ENCODE measurements around the gene ZBED6. TPM values are rescaled to one million over a fixed set of nuclear protein-coding genes. Genes with fewer than 3 reads are reported as not detected.

Gene ZBED6
- polyA plus RNA-seq, 1 of the 3 experiments (the other 2 are of a cell fraction) = 2.5 TPM

DNA sequence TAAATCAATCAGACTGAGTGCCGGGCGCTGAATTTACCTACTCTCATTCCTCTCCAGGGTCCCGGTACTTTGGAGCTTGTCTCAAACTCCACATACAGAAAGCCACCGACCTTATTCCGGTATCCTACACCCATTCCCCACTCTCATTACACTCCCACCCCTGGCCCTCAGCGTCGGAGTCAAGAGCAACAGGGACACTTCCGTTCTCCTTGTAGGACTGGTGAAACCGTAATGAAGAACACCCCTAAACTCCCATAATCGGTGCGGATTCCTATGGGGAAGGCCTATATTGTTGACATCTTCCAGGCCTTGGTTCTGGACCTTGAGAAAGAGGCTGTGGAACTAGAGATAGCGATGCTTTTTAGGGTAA lies 798 bp downstream of the ZBED6 start:
- ChIA-PET CTCF (interaction anchor here (0.6 to 1.0 kb wide), 2 partner anchors 10 to 94 kb away, joined by 4 read pairs; no protein-coding TSS in a partner anchor), POLR2A (no interaction called here)
- H3K27me3 ChIP-seq (ENCODE audit: insufficient read depth) = no peaks in the 10 kb centered on the region
- peak overlapping the region; percentile 96 to 97 for H3K27ac ChIP-seq (ENCODE audit: low read depth in 2 of 2, low read length in 1 of 2)
- peaks cover 11% of the 10 kb centered on the region for H3F3A ChIP-seq (replicated peaks; ENCODE audit: insufficient read depth)
- H3K79me2 ChIP-seq (ENCODE audit: insufficient read depth) = peaks cover 53% of the 10 kb centered on the region
- WGBS (ENCODE audit: low lambda C conversion rate) = 0% methylated on average over 12 of the region's 12 CpGs
- TF ChIP-seq GABPA (IDR thresholded peaks at IDR 0.05; ENCODE audit: low read depth) (peak; percentile 34; the same call in 1 of the 2 replicates), TAF1 (IDR thresholded peaks at IDR 0.05; ENCODE audit: borderline replicate concordance, low read depth, low read length) (no peak)
- H2AFZ ChIP-seq (ENCODE audit: low read depth) = peak overlapping the region; percentile 27; the same call in 1 of the 2 replicates
- DNase-seq = peak; percentile 21
- peaks cover 21 to 33% of the 10 kb centered on the region in 2 experiments; a peak in 3 of 4 replicates for H3K4me1 ChIP-seq (ENCODE audit: control insufficient read depth in 1 of 2, insufficient read depth in 2 of 2, low read depth in 1 of 2, low read length in 1 of 2)
- peaks cover 36 to 40% of the 10 kb centered on the region in 2 experiments for H3K36me3 ChIP-seq (replicated peaks in 1 of 2; ENCODE audit: control insufficient read depth in 1 of 2, insufficient read depth in 2 of 2, low read length in 1 of 2)
- H3K9me2 ChIP-seq = no peaks in the 10 kb centered on the region
- peak overlapping the region; percentile 69 to 93 for H3K4me3 ChIP-seq (ENCODE audit: low read depth in 2 of 2, low read length in 1 of 2)
- peaks cover 49% of the 10 kb centered on the region for H4K20me1 ChIP-seq (ENCODE audit: insufficient read depth)
- no peaks in the 10 kb centered on the region for H3K9me3 ChIP-seq
- peak overlapping the region; percentile 95 for H3K4me2 ChIP-seq
- H3K9ac ChIP-seq = peak overlapping the region; percentile 97

DNA sequence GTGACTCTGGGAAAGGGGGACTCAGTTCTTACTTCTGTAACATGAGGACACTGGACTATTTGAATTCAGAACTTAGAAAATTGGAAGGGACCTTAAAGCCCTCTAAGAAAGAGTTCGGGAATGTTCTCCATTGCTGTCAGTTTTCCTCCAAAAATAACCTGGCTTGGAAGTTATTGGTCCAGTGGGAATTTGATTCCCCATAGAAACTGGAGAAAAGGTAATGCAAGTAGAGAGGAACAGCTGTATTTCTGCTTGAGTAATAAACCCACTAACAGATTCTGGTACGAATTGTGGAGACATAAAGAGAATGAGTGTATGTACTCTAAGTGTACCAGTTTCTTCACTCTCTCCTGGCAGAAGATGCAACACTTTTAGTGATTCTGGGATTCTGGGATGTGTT lies 1.8 kb downstream of the ZBED6 start:
- Histone ChIP-seq H3K4me3 (ENCODE audit: low read depth in 2 of 2, low read length in 1 of 2) (peak overlapping the region; percentile 69 to 93), H3K27me3 (ENCODE audit: insufficient read depth) (no peaks in the 10 kb centered on the region), H3K9me2 (no peaks in the 10 kb centered on the region), H3K79me2 (ENCODE audit: insufficient read depth) (peaks cover 63% of the 10 kb centered on the region), H3F3A (replicated peaks; ENCODE audit: insufficient read depth) (peaks cover 9% of the 10 kb centered on the region), H3K9me3 (no peaks in the 10 kb centered on the region), H3K4me1 (ENCODE audit: control insufficient read depth in 1 of 2, insufficient read depth in 2 of 2, low read depth in 1 of 2, low read length in 1 of 2) (peaks cover 21 to 33% of the 10 kb centered on the region in 2 experiments; a peak in 3 of 4 replicates), H2AFZ (ENCODE audit: low read depth) (no peak overlapping the region), H3K4me2 (peak overlapping the region; percentile 95), H4K20me1 (ENCODE audit: insufficient read depth) (peaks cover 59% of the 10 kb centered on the region), H3K9ac (no peak overlapping the region), H3K36me3 (replicated peaks in 1 of 2; ENCODE audit: control insufficient read depth in 1 of 2, insufficient read depth in 2 of 2, low read length in 1 of 2) (peaks cover 41 to 42% of the 10 kb centered on the region in 2 experiments), H3K27ac (ENCODE audit: low read depth in 2 of 2, low read length in 1 of 2) (peak overlapping the region in 1 of 2 experiments; percentile 97; a peak in 1 of 4 replicates)
- no peak for TF ChIP-seq MXI1 (IDR thresholded peaks at IDR 0.05; ENCODE audit: low read depth, low read length)
- ChIA-PET CTCF (interaction anchor here (0.8 to 1.0 kb wide), 2 partner anchors 12 to 95 kb away, joined by 3 to 4 read pairs; no protein-coding TSS in a partner anchor), POLR2A (no interaction called here)
- DNase-seq = no peak
- WGBS (ENCODE audit: low lambda C conversion rate) = 100% methylated on average over 2 of the region's 2 CpGs

DNA sequence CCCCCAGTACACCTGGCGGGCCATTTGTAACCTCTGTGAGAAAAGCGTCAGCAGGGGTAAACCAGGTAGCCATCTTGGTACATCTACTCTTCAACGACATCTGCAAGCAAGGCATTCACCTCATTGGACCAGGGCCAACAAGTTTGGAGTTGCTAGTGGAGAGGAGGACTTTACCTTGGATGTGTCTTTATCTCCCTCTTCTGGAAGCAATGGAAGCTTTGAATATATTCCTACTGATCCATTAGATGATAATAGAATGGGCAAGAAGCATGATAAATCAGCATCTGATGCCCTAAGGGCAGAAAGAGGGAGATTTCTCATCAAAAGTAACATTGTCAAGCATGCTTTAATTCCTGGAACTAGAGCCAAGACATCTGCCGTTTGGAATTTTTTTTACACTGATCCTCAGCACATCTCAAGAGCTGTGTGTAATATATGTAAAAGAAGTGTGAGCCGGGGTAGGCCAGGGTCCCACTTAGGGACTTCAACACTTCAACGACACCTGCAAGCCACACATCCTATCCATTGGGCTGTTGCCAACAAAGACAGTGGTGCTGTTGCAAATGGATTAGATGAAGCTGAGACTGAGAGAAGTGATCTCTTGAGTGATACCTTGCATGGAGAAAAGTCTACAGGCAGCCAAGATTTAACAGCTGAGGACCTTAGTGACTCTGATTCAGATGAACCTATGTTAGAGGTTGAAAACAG lies 2.7 kb downstream of the ZBED6 start:
- TF ChIP-seq MEF2A (IDR thresholded peaks at IDR 0.05; ENCODE audit: borderline replicate concordance, low read depth) (no peak), FOXM1 (IDR thresholded peaks at IDR 0.05; ENCODE audit: low read depth) (no peak), NFIC (IDR thresholded peaks at IDR 0.05; ENCODE audit: borderline replicate concordance) (no peak; the same call in 1 of the 2 replicates), SMC3 (IDR thresholded peaks at IDR 0.05; ENCODE audit: low read depth, low read length) (no peak), ELF1 (IDR thresholded peaks at IDR 0.05) (no peak), RFX5 (IDR thresholded peaks at IDR 0.05; ENCODE audit: low read length) (no peak), SIN3A (IDR thresholded peaks at IDR 0.05; ENCODE audit: borderline replicate concordance, low read depth, low read length) (no peak), TEAD4 (IDR thresholded peaks at IDR 0.05; ENCODE audit: borderline replicate concordance, insufficient read depth) (no peak)
- TF ChIP-seq, protein P1, sequence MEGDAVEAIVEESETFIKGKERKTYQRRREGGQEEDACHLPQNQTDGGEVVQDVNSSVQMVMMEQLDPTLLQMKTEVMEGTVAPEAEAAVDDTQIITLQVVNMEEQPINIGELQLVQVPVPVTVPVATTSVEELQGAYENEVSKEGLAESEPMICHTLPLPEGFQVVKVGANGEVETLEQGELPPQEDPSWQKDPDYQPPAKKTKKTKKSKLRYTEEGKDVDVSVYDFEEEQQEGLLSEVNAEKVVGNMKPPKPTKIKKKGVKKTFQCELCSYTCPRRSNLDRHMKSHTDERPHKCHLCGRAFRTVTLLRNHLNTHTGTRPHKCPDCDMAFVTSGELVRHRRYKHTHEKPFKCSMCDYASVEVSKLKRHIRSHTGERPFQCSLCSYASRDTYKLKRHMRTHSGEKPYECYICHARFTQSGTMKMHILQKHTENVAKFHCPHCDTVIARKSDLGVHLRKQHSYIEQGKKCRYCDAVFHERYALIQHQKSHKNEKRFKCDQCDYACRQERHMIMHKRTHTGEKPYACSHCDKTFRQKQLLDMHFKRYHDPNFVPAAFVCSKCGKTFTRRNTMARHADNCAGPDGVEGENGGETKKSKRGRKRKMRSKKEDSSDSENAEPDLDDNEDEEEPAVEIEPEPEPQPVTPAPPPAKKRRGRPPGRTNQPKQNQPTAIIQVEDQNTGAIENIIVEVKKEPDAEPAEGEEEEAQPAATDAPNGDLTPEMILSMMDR (IDR thresholded peaks at IDR 0.05) = no peak; the same call in 1 of the 2 replicates
- TF ChIP-seq, protein P2, sequence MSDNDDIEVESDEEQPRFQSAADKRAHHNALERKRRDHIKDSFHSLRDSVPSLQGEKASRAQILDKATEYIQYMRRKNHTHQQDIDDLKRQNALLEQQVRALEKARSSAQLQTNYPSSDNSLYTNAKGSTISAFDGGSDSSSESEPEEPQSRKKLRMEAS (IDR thresholded peaks at IDR 0.05; ENCODE audit: low read depth) = no peak
- peaks cover 68% of the 10 kb centered on the region for H4K20me1 ChIP-seq (ENCODE audit: insufficient read depth)
- H3K27me3 ChIP-seq (ENCODE audit: insufficient read depth) = no peaks in the 10 kb centered on the region
- DNase-seq = no peak
- no peak overlapping the region for H3K9ac ChIP-seq
- H3K79me2 ChIP-seq (ENCODE audit: insufficient read depth) = peaks cover 72% of the 10 kb centered on the region
- no peaks in the 10 kb centered on the region for H3K9me2 ChIP-seq
- H3K4me1 ChIP-seq (ENCODE audit: control insufficient read depth in 1 of 2, insufficient read depth in 2 of 2, low read depth in 1 of 2, low read length in 1 of 2) = peaks cover 21 to 33% of the 10 kb centered on the region in 2 experiments; a peak in 3 of 4 replicates
- no peaks in the 10 kb centered on the region for H3K9me3 ChIP-seq
- H3K27ac ChIP-seq (ENCODE audit: low read depth in 2 of 2, low read length in 1 of 2) = no peak overlapping the region; a peak in 1 of 4 replicates
- no peak overlapping the region for H2AFZ ChIP-seq (ENCODE audit: low read depth)
- CTCF ChIA-PET = no interaction called here
- H3K4me2 ChIP-seq = peak overlapping the region; percentile 95; the same call in 1 of the 2 replicates
- 80% methylated on average over 5 of the region's 6 CpGs for WGBS (ENCODE audit: low lambda C conversion rate)
- POLR2A ChIA-PET = no interaction called here
- peaks cover 45 to 50% of the 10 kb centered on the region in 2 experiments for H3K36me3 ChIP-seq (replicated peaks in 1 of 2; ENCODE audit: control insufficient read depth in 1 of 2, insufficient read depth in 2 of 2, low read length in 1 of 2)
- H3K4me3 ChIP-seq (ENCODE audit: low read depth in 2 of 2, low read length in 1 of 2) = no peak overlapping the region; a peak in 1 of 4 replicates
- peaks cover 7% of the 10 kb centered on the region for H3F3A ChIP-seq (replicated peaks; ENCODE audit: insufficient read depth)

Measured in SK-N-SH (cell line).